ENCODE data around the gene IFRD1.

- no peak for TF ChIP-seq POLR2A (IDR thresholded peaks at IDR 0.05; ENCODE audit: low read length)
- no peak for TF ChIP-seq GATA1 (IDR thresholded peaks at IDR 0.05; ENCODE audit: low read depth, low read length)
These were observed 45.9 kb upstream of the IFRD1 start for GRCh38 chr7:112404321-112404720.
